Spleen (tissue), 7 donors: ENCODE measurements around the gene MLC1.

Experiments used
- POLR2A ChIP-seq, 3 donors: fragments of 450-650 bp; IDR thresholded peaks; one replicate each; pipeline ENCODE4 v1.5.1; 2017; ENCODE audit warnings: antibody characterized with exemption in 3 of 3, mild to moderate bottlenecking in 1 of 3
- TF ChIP-seq, protein P1 (sequence below), 11 experiments: fragments of 200-600 bp in 7 of 11; fragments of 450-650 bp in 4 of 11; sonication (generic) in 4 of 11; IDR thresholded peaks in 8 of 11; conservative IDR thresholded peaks in 3 of 11; 1 replicate in 7 of 11; 2 replicates in 4 of 11; pipeline versions ENCODE4 v1.4.0 to v1.8.0; 2016 to 2021; ENCODE audit warnings: antibody characterized with exemption in 11 of 11, inconsistent platforms in 4 of 11, mild to moderate bottlenecking in 1 of 11
- donor health status: DM: no; HTN: no; CAD: no; lungs with moderate emphysema.
- donor health status: DM: no; HTN: no; CAD: no.
- donor health status: DM: no; HTN: no; CAD: no.

GRCh38 chr22:50064453-50064852 is 20.8 kb downstream of the MLC1 start:
- TF ChIP-seq, protein P1, sequence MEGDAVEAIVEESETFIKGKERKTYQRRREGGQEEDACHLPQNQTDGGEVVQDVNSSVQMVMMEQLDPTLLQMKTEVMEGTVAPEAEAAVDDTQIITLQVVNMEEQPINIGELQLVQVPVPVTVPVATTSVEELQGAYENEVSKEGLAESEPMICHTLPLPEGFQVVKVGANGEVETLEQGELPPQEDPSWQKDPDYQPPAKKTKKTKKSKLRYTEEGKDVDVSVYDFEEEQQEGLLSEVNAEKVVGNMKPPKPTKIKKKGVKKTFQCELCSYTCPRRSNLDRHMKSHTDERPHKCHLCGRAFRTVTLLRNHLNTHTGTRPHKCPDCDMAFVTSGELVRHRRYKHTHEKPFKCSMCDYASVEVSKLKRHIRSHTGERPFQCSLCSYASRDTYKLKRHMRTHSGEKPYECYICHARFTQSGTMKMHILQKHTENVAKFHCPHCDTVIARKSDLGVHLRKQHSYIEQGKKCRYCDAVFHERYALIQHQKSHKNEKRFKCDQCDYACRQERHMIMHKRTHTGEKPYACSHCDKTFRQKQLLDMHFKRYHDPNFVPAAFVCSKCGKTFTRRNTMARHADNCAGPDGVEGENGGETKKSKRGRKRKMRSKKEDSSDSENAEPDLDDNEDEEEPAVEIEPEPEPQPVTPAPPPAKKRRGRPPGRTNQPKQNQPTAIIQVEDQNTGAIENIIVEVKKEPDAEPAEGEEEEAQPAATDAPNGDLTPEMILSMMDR (IDR thresholded peaks at IDR 0.05 in 8 of 11, conservative IDR thresholded peaks at IDR 0.05 in 3 of 11): no peak
- TF ChIP-seq POLR2A (IDR thresholded peaks at IDR 0.05): no peak
